ENCODE data around the gene RASGEF1C. TPM values are rescaled to one million over a fixed set of nuclear protein-coding genes. Genes with fewer than 3 reads are reported as not detected.
"Not testable (repeated sequence)": the region's sequence is repeated elsewhere in the genome, so short reads cannot be mapped to it uniquely, and the experiment has no call there.

The RASGEF1C gene
- polyA plus RNA-seq, 6 donors from 2014 or later = not detected

DNA sequence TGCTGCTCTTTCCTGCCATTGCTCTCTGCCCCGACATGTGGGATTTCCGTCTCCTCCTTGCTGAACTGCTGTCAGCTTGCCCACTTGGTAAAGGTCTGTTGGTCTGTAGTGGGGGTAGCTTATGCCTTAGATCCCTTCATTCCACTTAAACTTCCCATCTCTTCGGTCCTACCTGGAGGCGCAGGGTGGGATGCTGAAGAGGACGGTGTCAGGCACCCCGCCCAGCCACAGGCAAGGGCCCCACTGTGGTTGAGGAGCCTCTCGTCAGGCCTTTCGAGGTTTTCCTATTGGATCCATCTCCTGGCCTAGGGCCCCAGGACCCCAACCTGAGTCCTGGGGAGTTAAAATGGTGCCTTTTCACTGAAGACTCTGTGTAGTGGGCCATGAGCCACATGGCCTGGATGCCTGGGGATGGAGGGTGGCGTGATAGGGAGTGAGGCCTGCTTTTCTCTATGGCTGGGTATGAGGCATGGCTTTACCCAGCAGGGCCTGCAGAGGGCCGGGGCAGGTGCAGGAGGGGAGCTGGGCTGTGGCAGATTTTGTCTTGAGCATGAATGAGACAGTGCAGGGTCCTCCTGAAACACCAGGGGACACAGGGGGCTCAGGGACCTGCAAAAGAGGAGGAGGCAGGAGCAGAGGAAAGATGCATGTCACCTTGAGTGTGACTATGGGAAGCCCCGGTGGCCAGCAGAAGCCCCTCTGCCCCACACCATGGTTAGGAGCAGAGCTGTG lies 111.7 kb downstream of the RASGEF1C start:
- no peak for DNase-seq
- Mint-ChIP-seq H3K4me3 (no peak overlapping the region), H3K36me3 (no peaks in the 10 kb centered on the region), H3K27me3 (peaks cover 12 to 19% (median 19%) of the 10 kb centered on the region in 3 donors), H3K9me3 (no peaks in the 10 kb centered on the region), H3K27ac (peak overlapping the region in 1 of 6 donors; percentile 83), H3K4me1 (peaks cover 5 to 9% (median 8%) of the 10 kb centered on the region in 3 donors)
- no peak for ATAC-seq (ENCODE audit: low read depth in 2 of 2)

DNA sequence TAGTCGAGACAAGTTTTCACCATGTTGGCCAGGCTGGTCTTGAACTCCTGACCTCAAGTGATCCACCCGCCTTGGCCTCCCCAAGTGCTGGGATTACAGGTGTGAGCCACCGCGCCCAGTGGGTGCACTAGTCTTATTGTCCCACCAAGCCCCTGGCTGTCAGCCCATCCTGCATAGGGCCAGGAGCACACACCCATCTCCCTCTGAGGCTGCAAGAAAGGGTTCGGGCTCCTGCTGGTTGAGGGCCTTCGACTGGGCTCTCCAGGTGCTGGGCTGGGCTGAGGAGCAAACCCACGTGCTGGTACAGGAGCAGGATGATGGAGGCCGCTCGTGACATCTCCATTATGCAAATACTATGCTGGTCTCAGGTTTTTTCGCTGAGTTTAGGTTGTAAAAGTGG lies 112.4 kb downstream of the RASGEF1C start:
- no peak for ATAC-seq (ENCODE audit: low read depth in 2 of 2)
- H3K9me3 Mint-ChIP-seq = no peaks in the 10 kb centered on the region
- no peak for DNase-seq
- H3K36me3 Mint-ChIP-seq = no peaks in the 10 kb centered on the region
- peaks cover 5 to 9% (median 8%) of the 10 kb centered on the region in 3 donors for H3K4me1 Mint-ChIP-seq
- H3K4me3 Mint-ChIP-seq = no peak overlapping the region
- H3K27ac Mint-ChIP-seq = no peak overlapping the region
- H3K27me3 Mint-ChIP-seq = peaks cover 7 to 19% (median 19%) of the 10 kb centered on the region in 3 donors

DNA sequence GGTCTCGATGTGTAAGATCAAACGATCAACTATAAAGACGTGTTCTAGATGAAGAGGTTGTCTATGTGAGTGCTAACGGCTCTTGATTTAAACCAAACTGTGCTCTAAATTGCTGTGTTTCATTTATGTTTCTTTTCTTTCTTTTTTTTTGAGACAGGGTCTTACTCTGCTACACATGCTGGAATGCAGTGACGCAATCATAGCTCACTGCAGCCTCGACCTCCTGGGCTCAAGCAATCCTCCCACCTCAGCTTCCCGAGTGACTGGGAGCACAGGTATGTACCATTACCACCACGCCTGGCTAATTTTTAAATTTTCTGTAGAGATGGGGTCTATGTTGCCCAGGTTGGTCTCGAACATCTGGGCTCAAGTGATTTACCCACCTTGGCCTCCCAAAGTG lies 113.5 kb downstream of the RASGEF1C start:
- Mint-ChIP-seq H3K4me1 (peaks cover 5 to 9% (median 8%) of the 10 kb centered on the region in 3 donors), H3K4me3 (no peak overlapping the region), H3K9me3 (no peaks in the 10 kb centered on the region), H3K36me3 (no peaks in the 10 kb centered on the region), H3K27ac (no peak overlapping the region), H3K27me3 (peaks cover 7 to 19% (median 19%) of the 10 kb centered on the region in 3 donors)
- DNase-seq (no peak), ATAC-seq (ENCODE audit: low read depth in 2 of 2) (no peak)

DNA sequence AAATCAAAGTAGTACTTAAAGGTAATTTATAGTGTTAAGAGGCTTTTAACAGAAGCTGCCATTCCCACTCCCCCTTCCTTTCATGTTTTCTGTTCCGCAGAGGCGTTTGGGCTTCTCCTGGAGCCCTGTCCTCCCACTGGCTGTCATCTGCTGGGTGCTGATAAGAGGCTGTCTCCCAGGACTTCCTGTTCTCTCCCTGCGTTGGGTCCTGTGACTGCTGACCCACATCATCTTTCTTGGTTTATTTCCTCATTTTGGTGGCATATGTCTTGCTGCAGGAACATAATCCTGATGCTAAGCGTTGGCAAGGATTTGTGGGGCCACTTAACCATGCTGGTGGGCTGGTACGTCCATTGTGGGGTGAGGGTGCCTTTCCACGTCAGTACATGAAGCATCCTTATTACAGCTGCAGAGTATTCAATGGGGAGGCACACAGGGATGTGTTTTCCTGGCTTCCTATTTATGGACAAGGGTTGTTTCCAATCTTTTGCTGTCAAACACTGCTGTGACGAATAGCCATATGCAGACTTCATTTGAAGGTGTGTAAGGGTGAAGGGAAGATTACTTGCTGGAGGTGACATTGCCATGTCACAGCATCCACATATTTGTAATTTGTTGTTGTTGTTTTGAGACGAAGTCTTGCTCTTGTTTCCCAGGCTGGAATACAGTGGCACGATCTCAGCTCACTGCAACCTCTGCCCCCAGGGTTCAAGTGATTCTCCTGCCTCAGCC lies 115.2 kb downstream of the RASGEF1C start:
- no peaks in the 10 kb centered on the region for H3K36me3 Mint-ChIP-seq
- DNase-seq (no peak), ATAC-seq (ENCODE audit: low read depth in 2 of 2) (no peak)
- peak overlapping the region in 2 of 8 donors; percentile 20 to 51 for H3K4me3 Mint-ChIP-seq
- peak overlapping the region in 3 of 6 donors; percentile 2 to 38 (median 33) for H3K27ac Mint-ChIP-seq
- peaks cover 7 to 19% (median 19%) of the 10 kb centered on the region in 3 donors for H3K27me3 Mint-ChIP-seq
- peaks cover 8 to 13% (median 9%) of the 10 kb centered on the region in 3 donors for H3K4me1 Mint-ChIP-seq
- no peaks in the 10 kb centered on the region for H3K9me3 Mint-ChIP-seq

DNA sequence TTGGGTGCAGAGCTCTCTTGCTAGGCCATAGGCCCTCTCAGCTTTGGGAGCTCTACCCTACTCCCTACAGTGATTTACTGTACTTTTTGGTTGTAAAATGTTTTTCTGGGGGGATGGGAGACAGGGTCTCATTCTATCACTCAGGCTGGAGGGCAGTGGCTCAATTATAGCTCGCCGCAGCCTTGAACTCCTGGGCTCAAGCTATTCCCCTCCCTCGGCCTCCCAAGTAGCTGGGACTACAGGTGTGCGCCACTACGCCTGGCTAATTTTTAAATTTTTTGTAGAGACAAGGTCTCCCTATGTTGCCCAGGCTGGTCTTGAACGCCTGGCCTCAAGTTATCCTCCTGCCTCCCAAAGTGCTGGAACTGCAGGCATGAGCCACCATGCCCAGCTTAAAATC lies 115.8 kb downstream of the RASGEF1C start:
- H3K27ac Mint-ChIP-seq = peak overlapping the region in 2 of 6 donors; percentile 42 to 49
- DNase-seq (no peak), ATAC-seq (ENCODE audit: low read depth in 2 of 2) (no peak)
- H3K27me3 Mint-ChIP-seq = peaks cover 7 to 19% (median 19%) of the 10 kb centered on the region in 3 donors
- H3K36me3 Mint-ChIP-seq = no peaks in the 10 kb centered on the region
- H3K9me3 Mint-ChIP-seq = no peaks in the 10 kb centered on the region
- peak overlapping the region in 2 of 8 donors; percentile 10 to 20 for H3K4me3 Mint-ChIP-seq
- peaks cover 8 to 13% (median 9%) of the 10 kb centered on the region in 3 donors for H3K4me1 Mint-ChIP-seq

DNA sequence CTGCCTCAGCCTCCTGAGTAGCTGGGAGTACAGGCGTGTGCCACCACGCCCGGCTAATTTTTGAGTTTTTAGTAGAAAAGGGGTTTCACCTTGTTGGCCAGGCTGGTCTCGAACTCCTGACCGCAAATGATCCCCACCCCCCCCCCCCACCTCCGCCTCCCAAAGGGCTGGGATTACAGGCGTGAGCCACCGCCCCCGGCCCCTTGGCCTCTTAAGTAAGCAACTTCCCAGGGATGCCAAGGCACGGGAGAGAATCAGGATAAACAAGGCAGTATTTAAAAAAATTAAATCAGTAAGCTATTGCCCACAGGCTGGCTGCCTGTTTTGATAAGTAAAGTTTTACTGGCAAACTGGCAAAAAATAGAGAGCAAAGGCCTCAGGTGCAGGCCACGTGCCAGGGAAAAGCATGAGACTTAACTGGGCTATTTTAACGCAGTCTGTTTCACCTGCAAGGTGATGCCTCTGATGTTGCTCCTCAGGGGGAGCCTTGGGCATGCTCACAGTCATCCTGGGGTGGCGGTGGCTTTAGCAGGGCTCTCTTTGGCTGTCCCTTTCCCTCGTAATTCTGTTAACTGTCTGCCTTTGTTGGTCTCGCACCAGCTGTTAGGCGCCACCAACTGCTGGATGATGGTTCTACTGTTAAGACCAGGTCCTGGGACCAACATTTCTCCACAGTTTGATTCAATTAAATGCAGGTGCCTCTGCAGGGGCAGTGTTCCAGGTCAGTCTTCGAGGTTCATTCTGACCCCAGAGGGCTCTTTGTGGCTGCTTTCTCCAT lies 118.1 kb downstream of the RASGEF1C start:
- peak overlapping the region; percentile 74 to 95 (median 87) for H3K4me3 Mint-ChIP-seq
- peak overlapping the region in 1 of 6 donors; percentile 54 for H3K27ac Mint-ChIP-seq
- no peaks in the 10 kb centered on the region for H3K9me3 Mint-ChIP-seq
- peaks cover 4 to 11% (median 10%) of the 10 kb centered on the region in 3 donors for H3K27me3 Mint-ChIP-seq
- no peak for DNase-seq
- peaks cover 4 to 13% (median 8%) of the 10 kb centered on the region in 3 donors for H3K4me1 Mint-ChIP-seq
- H3K36me3 Mint-ChIP-seq = no peaks in the 10 kb centered on the region
- ATAC-seq (ENCODE audit: low read depth in 2 of 2) = peak in 1 of 2 donors; percentile 15

DNA sequence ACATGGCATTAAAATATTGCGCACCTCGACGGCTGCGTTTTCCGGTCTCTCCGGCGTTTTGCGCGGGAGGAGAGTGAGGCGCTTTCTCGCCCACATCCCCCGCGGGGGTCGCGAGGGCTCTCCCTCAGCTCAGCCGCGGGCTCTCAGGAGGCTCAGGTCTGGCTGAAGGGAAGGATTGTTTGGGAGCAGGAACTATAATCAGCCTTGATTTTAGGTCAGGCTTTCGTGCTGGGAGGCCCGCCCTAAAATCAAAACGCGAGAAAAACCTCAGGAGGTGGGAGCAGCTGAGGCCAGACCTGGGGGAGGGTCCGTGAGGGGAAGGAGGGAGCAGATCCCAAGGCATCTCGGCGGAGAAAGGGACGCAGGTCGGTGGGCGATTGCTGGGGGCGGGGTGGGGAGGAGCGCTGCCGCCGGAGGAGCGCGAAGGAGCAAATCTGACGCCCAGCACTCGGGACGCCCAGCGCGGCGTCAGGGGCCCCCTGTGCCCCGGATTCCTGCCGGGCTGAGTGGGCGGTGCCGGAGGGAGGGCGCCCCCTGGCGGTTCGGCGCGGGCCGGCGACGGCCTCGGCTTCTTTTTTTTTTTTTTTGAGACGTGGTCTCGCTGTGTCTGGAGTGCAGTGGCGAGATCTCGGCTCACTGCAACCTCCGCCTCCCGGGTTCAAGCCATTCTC lies 118.8 kb downstream of the RASGEF1C start:
- Mint-ChIP-seq H3K4me1 (peaks cover 4 to 13% (median 8%) of the 10 kb centered on the region in 3 donors), H3K36me3 (no peaks in the 10 kb centered on the region), H3K4me3 (peak overlapping the region; percentile 73 to 95 (median 90)), H3K27me3 (peaks cover 4 to 10% (median 5%) of the 10 kb centered on the region in 3 donors), H3K9me3 (no peaks in the 10 kb centered on the region), H3K27ac (peak overlapping the region; percentile 44 to 88 (median 80))
- peak; percentile 96 to 97 for ATAC-seq (ENCODE audit: low read depth in 2 of 2)
- peak; percentile 81 for DNase-seq

DNA sequence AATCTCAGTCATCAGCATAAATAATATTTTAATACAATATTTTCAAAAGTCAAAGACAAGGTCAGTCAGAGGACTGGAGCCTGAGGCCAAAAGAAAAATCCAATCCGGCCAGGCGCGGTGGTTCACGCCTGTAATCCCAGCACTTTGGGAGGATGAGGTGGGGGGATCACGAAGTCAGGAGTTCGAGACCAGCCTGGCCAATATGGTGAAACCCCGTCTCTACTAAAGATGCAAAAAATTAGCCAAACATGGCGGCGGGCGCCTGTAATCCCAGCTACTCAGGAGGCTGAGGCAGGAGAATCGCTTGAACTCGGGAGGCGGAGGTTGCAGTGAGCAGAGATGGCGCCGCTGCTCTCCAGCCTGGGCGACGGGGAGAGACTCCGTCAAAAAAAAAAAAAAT lies 119.4 kb downstream of the RASGEF1C start:
- not testable (repeated sequence) for DNase-seq; H3K9me3 Mint-ChIP-seq; ATAC-seq (ENCODE audit: low read depth in 2 of 2); H3K27me3 Mint-ChIP-seq; H3K36me3 Mint-ChIP-seq
- peaks cover 4 to 17% (median 8%) of the 10 kb centered on the region in 3 donors for H3K4me1 Mint-ChIP-seq
- peak overlapping the region; percentile 73 to 95 (median 90) for H3K4me3 Mint-ChIP-seq
- H3K27ac Mint-ChIP-seq = peak overlapping the region in 4 of 6 donors; percentile 44 to 88 (median 82)

DNA sequence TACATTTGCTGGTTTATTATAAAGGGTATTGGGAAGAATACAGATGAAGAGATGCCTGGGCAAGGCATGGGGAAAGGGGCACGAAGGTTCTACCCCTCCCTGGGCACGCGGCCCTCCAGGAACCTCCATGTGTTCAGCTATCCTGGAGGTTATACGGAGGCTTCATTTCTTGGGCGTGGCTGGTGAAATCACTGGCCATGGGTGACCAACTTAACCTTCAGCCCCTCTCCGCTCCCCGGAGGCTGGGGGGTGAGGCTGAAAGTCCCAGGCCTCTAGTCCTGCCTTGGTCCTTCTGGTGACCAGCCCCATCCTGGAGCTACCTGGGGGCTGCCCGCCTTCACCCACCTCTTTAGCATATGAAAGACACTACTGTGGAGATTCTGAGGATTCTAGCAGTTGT lies 120.5 kb downstream of the RASGEF1C start:
- H3K27ac Mint-ChIP-seq = no peak overlapping the region
- H3K36me3 Mint-ChIP-seq = no peaks in the 10 kb centered on the region
- no peak for DNase-seq
- peaks cover 4 to 15% (median 6%) of the 10 kb centered on the region in 3 donors for H3K27me3 Mint-ChIP-seq
- H3K9me3 Mint-ChIP-seq = no peaks in the 10 kb centered on the region
- peaks cover under 1 to 10% (median 5%) of the 10 kb centered on the region in 3 donors for H3K4me1 Mint-ChIP-seq
- ATAC-seq (ENCODE audit: low read depth in 2 of 2) = no peak
- H3K4me3 Mint-ChIP-seq = peak overlapping the region in 6 of 8 donors; percentile 25 to 85 (median 52)

DNA sequence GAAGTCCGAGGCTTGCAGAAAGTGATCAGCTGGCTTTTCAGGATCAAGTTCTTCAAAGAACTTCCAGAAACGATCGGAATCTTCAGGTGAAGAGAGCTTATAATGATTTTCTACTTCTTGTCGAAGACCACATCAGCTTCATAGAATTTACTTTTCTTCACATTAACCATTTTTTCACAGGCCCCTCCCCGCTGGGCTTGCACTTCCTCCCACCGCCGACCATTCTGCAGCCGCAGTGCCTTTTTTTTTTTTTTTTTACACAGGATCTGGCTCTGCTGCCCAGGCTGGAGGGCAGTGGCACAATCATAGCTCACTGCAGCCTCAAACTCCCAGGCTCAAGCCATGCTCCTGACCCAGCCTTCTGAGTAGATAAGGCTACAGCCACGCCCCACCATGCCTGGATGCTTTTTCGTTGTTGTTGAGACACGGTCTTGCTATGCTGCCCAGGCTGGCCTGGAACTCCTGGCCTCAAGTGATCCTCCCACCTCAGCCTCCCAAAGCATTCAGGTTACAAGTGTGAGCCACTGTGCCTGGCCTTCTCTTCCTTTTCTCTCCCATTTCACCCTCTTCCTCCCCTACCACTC lies 122.1 kb downstream of the RASGEF1C start:
- H3K4me3 Mint-ChIP-seq = no peak overlapping the region
- no peak overlapping the region for H3K27ac Mint-ChIP-seq
- DNase-seq (no peak), ATAC-seq (ENCODE audit: low read depth in 2 of 2) (no peak)
- no peaks in the 10 kb centered on the region for H3K36me3 Mint-ChIP-seq
- peaks cover 10 to 24% (median 12%) of the 10 kb centered on the region in 3 donors for H3K27me3 Mint-ChIP-seq
- H3K4me1 Mint-ChIP-seq = peaks cover 0 to 8% (median 4%) of the 10 kb centered on the region in 3 donors
- H3K9me3 Mint-ChIP-seq = no peaks in the 10 kb centered on the region

DNA sequence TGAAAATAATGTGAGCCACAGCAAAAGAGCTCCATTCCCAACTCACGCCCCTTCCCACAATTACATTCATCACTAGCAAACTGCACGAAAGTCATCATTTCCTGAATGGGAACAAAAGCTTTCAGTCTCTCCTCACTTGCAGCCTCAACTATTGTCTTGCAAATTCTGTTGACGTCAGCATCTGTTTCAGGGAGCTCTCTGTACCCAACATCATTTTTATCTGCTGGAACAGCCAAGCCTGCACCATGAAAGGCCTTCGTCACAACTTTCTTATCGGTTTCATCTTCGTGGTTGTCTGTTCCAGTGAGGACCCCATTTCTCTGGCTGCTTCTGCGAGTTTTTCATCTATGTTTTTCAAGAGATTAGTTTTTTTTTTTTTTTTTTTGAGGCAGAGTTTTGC lies 123.2 kb downstream of the RASGEF1C start:
- no peak for DNase-seq
- no peak overlapping the region for H3K4me3 Mint-ChIP-seq
- ATAC-seq (ENCODE audit: low read depth in 2 of 2) = no peak

More for the DNA sequence above, 123.2 kb downstream of the RASGEF1C start:
- no peaks in the 10 kb centered on the region for H3K36me3 Mint-ChIP-seq
- H3K9me3 Mint-ChIP-seq = peaks cover 0 to 2% (median 0%) of the 10 kb centered on the region in 7 donors
- H3K27ac Mint-ChIP-seq = peak overlapping the region in 1 of 6 donors; percentile 73
- peaks cover 19 to 24% (median 20%) of the 10 kb centered on the region in 3 donors for H3K27me3 Mint-ChIP-seq
- H3K4me1 Mint-ChIP-seq = peaks cover 0 to 11% (median 4%) of the 10 kb centered on the region in 3 donors
